GM12872 (cell line): ENCODE measurements around the gene NBEAL1.

Experiments used
- CTCF ChIP-seq: IDR thresholded peaks from 3 replicates; pipeline ENCODE4 v1.5.1; 2011; ENCODE audit warnings: low read depth, mild to moderate bottlenecking, low read length, moderate library complexity; ENCODE audit not compliant: insufficient read depth

NBEAL1 gene

GRCh38 chr2:203238704-203239526 lies 224.2 kb downstream of the NBEAL1 start, which contains the start of gene CYP20A1:
CYP20A1 (plus strand) TSS chr2:203239018; CDS start chr2:203239063, 45 bp downstream.
- TF ChIP-seq CTCF: peak; percentile 36; the same call in 1 of the 3 replicates

- TF ChIP-seq CTCF: no peak
Observed at GRCh38 chr2:203240491-203240890, 225.8 kb downstream of the NBEAL1 start.

GRCh38 chr2:203242518-203242917 lies 227.8 kb downstream of the NBEAL1 start:
- no peak for TF ChIP-seq CTCF

GRCh38 chr2:203246646-203247045 lies 232.0 kb downstream of the NBEAL1 start:
- no peak for TF ChIP-seq CTCF

- TF ChIP-seq CTCF: no peak
Observed at GRCh38 chr2:203252818-203253217, 238.1 kb downstream of the NBEAL1 start.

GRCh38 chr2:203261326-203262159 lies 246.9 kb downstream of the NBEAL1 start:
- 0 out of 3 replicates have a peak, but pooled peaks have one; percentile 1 for TF ChIP-seq CTCF
